NCI-H2227 treated with DMSO at 0.1 percent for 48 hours (cell line): ENCODE results near the gene TEX51.

Source experiments
- DNase-seq: peaks from one replicate; lab custom pipeline; 2025; lab: John Stamatoyannopoulos, UW

Gene TEX51

DNA sequence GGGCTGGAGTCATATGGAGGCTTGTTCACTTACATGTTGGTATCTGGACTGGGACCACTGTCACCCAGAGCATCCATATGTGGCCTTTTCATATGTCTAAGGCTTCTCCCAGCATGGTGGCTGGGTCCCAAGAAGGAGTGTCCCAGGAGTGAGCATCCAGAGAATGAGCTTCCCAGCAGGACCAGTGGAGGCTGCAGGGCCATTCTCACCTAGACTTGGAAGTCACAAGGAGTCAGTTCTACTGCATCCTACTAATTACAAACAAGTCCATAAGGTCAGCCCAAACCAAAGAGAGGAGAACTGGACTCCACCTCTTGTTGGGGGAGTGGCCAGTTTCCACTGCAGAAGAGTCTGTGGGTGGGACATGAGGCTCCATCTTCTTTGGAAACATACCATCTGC is 5.1 kb upstream of the TEX51 start:
- no peak for DNase-seq

DNA sequence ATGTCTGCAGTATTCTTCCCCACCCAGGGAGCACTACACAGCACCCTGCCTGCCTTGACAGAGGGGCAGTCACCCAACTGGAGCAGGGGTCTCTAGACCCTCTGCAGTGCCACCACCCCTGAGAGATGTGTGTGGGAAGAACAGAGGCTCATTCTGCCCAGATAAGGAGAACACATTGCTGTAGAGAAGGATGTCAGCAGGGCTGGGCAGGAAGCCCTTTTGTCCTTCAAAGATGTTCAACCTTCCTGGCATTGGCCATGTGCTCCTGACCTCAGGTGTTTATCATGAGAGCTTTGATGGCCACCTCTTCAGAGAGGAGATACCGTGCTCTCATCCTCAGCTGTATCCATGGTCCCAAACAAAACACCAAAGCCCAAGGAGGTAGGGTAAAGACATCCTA is 4.6 kb upstream of the TEX51 start:
- no peak for DNase-seq

DNA sequence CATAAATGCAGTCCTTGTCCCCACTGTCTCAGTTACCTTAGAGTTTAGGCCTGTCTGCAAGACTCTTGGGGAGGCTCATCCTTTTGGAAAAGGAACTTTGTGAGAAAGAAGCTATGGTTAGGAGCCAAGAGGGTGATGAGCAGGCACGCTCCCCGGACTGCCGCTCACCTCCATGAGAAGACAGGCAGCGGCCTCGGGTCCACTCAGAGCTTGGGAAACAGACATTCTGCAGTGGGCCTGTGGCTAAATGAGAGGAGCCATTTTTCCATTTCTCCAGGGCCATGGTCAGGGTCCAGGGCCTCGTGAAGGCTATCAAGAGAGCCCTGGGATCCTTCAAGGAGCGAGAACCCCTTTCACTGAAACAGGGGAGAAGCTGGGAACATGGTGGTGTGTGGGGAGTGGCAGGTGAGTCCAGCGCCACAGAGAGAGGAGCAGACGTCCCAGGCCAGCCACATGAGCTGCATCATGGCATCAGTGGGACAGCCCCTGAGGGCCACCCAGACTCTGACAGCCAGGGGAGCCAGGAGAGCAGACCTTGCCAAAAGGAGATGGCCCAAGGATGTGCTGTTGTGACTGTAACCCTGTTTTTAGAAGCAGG is 4.0 kb upstream of the TEX51 start:
- DNase-seq: no peak

DNA sequence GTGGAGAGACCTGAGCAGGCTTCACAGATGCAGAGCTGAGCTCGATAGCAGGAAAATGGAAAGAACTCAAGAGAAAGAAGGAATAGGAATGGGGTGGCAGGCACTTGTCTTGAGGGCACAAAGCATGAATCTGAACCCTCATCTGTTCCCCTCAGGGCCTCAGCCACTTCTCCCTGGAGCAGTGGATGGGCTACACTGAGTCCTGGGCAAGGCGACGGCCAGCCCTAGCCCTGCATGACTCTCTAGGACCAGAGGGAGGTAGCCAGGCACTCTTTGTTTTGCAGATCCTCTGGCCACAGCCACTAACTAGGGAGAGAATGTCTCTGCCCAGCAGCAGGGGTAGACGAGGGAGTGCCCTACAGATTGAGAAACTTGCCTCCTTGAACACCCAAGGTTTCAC is 3.4 kb upstream of the TEX51 start:
- DNase-seq: no peak

DNA sequence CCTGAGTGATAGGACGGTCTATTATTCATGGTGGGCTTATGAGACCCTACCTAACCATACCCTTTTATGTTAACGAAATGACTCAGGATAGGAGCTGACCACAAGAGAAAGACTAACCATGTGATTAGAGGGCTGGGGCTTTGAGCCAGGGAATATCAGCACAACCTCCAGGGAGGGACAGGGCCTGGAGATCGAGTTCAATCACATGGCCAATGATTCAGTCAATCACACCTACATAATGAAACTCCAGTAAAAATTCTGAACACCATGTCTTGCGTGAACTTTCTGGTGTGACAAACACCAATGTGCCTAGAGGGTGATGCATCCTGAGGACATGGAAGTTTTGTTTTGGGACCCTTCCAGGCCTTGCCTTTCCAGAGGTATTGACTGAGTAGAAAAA is 2.2 kb upstream of the TEX51 start:
- DNase-seq: no peak

DNA sequence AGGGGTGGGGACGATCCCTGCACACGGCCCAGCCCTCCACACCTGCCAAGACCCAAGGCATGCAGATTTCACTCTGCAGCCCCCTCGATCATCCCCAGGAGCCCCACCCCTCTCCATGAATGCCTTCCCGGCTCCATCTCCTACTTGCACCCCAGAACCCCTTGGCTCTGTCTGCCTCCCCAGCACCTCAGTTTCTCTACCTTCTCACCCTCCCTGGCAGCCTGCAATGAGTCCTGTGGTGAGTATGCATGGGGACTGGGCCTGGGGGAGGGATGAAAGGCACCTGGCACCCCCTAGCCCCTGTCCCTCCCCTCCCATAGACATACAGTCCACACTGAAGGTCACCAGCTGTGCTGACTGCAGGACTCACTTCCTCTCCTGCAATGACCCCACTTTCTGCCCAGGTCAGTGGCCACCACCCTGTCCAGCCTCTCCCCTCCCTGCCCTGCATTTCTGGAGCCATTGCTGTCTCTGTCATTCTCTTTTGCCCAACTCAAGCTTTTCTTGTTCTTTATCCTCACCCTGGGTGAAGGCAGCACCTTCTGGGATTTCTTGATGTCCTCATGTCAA is 1.0 kb downstream of the TEX51 start:
- no peak for DNase-seq

DNA sequence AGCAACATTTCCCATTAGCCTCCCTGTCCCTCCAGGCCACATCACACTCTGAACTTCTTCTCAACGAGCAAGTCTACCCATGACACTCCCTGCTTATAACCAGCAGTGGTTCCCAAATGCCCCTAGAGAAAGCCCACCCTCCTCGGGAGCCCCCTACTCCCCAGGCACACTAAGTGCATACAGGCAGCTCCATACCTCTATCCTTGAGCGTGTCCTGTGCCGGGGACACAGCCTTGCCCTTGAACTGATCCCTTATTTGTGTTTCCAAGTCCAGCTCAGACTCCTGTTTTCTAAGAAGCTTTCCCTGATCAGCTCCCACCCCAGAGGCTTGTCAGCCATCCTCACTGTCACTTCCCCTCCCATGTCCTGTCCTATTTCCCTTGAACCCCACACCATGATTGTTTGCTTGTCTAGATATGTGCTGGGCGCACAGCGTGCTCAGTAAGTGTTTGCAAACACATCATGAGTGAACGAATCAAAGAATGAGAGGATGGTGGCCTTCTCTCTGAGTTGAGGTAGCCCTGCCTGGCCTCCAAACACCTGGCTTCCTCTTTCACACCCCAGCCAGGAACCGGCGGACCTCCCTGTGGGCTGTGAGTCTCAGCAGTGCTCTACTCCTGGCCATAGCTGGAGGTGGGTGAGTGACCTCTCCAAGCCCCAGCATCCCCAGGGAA is 2.1 kb downstream of the TEX51 start:
- DNase-seq: no peak

DNA sequence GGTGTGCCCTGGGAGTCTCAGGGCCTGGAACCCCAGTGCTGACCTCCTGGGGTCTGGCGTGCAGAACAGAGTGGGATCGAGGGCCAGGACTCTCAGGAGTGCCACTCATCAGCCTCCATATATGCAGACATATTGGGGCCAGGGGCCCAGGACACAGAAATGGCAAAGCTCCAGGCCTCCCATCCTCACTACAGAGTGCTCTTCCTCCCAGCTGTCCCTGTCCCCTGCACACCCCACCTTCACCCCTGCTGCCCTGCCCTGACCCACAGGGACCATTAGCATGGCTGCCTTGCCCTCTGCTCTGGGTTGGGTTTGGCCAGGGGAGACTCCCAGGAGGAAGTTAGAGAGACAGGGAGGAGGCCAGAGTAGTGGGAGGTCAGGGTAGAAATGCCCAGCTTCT is 2.8 kb downstream of the TEX51 start:
- DNase-seq: no peak

DNA sequence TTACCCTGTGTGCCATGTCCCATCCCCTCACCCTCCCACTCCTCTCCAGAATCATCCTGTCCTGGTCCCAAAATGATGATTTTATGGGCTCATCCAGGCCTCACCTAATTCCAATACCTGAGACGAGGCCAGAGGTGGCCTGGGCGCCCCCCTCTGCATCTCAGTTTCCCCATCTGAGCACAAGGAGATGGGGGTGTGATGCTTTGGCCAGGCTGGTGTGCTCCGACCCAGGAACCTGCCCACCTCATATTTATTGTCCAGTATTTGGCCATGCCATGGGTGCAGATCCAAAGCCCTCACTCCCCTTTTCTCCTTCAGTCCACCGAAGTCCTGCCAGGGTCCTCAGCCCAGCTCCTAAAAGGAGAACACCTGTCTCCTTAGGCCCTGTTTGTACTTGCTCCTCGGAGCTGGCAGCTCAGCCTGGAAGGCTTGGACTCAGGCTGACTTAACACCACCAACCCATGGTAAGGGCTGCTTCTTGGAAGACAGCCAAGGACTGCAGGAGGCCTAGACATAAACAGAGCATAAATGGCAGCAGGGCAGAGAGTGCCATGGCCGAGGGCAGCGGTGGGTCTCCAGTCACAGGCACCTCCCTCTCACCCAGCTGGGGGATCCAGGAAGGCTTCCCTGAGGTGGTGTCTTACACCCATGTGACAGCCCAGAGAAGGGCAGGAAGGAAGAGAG is 3.6 kb downstream of the TEX51 start:
- DNase-seq: no peak

DNA sequence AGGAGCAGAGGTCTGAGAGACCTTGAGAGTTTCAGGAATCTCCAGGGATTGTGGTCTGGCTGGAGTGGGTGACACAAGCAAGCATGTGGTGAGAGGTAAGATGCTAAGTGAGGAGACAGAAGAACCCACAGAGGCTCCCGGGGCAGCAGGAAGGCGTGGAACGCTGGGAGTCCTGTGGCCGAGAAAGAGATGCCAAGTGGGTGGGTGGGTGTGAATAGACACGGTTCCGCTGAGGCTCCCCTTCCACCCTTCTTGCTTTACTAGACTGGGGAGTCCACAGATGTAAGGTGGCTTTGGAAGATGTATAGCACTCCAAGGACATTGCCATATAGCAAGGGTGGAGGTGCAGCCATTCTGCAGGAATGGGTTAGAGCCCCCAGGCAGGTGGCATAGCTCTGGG is 4.2 kb downstream of the TEX51 start:
- no peak for DNase-seq

DNA sequence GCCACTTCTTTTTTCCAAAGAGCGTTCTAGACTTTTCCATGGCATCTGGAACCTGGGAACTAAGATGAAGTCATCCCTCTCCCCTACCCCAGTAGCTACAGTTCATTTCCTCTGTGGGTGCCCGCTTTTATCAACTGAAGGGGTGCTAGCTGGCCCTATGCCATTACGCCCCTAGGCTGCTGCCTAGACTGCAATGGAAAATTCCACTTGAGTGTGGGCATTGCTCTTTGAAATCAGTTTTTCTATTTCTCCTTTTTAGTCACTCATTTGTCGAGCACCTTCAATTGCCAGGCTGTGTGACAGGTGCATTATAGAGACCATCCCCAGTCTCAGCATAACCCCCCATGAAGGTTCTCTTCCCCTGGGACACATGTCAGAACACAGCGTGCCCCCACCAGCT is 7.3 kb downstream of the TEX51 start:
- DNase-seq: no peak

DNA sequence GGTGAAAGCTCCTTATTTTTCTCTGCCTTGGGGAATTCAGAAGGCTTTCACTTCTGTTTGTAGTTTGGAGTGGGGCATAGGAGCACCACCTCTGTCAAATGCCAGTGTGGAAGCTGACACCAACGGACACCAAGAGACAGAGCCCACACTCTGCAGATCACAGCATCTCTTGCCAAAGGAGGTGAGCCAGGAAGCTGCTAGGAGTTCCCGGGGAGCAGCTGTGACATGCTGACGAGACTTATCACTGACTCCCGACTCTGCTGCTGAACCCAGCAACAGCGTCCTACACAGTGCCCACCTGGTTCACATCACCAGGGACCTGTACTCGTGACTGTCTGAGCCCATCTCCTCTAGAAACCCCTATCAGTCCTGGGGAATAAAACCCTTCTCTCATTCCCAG is 8.1 kb downstream of the TEX51 start:
- DNase-seq: no peak

DNA sequence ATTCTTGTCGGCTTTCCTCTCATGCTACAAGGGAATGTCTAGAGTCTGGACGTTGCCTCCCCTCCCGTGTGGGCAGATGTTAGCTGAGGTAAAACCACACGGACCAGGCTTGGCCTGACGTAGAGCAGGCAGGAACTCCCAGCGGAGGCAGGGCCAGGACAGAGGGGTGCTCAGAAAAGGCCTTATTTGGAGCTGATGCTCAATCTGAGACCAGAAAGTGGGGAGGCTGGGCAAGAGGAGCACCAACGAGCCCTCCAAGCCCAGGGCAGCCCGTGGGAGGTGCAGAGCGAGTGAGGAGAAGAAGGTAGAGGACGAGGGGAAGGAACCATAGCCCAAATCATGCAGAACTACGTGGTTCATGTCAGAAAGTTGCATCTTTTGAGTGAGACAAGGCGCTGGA is 9.0 kb downstream of the TEX51 start:
- no peak for DNase-seq

DNA sequence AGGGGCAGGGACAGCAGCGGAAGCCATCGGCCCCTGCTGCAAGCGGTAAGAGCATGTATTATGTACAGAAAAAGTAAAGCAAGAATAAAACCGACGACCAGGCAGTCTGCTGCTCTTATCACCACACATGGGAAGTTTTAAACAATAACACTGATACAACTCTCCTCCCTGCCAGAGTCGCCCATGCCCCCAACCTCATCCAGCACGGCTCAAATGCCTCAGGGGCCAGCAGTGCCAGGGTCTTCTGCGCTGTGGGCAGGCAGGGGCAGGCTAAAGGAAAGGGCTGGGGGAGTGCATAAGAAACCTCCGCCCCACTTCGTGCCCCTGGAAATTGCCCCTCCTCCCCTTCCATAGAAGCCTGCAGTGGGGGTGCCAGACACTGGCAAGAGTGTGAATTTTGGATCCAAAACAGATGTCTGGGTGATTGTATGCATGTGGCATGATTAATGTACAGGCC is 10.1 kb downstream of the TEX51 start:
- no peak for DNase-seq

DNA sequence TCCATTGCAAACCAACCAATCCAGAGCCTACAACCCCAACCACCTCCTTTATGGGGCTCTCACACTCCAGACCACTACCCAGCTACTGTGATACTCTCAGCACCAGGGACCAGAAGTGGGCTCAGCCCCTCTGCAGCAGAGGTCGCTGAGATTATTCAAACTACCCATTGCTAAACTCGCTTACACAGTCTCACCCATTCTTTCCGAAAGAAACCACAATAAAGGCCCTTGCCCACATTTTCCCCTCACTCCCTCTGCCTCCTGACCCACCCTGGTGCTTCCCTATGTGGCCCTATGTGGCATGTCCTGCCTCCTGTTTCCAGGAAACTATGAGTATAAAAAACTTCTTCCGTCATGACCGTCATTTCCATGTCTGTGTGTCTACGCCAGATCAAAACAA is 10.7 kb downstream of the TEX51 start:
- no peak for DNase-seq

DNA sequence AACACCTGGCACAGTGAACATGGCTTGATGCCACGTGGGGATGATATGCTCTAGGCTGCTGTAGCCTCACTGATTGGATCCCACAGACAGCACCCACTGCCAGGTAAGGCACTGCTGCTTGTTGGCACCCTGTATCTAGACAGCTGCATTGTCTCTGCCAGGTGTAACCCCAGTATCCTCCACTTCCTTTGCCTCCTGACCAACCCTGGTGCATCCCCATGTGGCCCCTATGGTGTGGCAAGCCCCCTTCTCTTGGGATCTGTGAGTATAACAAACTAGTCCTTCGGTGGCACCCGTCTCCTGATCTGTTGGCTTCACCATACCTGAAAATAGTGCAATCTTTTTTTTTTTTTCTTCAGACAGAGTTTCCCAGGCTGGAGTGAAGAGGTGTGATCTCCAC is 11.1 kb downstream of the TEX51 start:
- no peak for DNase-seq

DNA sequence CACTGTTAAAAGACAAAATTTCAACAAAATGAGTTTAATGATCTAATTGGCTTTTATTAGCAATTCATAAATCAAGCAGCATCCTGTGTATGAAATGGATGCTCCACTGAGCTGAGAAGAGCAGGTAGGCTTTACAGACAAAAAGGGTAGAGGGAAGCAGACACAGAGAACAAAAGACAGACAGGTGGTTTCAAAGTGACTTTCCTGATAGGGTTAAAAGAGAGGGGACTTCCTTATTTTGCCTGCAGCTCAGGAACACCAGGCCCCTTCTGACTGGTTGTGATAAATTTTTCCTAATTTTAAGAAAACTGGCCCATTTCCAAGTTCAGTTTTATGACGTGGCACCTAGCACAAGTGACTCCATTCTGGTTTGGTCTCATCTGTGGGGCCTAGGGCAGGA is 11.9 kb downstream of the TEX51 start:
- no peak for DNase-seq

DNA sequence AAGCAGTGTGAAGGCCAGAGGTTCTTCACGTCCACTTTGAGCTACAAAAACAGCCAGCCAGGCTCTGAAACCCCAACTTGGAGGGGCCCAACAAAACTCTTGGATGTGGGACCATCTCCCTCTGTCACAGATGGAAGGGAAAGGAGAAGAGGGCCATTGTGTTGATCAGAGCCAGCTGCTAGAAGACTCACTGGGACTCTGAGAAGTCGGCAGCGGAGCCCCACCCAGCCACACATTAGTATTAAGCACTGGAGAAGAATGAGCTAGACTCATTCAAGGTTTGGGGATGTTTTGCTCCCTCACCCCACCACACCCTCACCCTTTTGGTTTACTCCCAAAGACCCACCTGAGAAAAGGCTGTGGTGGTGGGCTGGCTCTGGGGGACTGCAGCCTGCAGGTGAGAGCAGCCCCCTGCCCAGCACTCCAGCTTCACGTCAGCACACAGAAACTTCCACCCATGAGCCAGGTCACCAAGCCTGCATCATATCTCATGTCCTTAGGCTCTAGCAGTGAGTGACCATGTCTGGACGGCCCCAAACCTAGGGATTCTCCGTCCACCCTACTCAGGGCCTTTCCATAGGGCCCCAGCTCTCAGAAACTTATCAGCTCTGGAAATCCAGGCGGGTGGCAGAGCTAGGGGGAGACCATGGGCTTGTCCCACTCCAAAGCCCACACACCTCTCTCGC is 12.6 kb downstream of the TEX51 start:
- DNase-seq: no peak

DNA sequence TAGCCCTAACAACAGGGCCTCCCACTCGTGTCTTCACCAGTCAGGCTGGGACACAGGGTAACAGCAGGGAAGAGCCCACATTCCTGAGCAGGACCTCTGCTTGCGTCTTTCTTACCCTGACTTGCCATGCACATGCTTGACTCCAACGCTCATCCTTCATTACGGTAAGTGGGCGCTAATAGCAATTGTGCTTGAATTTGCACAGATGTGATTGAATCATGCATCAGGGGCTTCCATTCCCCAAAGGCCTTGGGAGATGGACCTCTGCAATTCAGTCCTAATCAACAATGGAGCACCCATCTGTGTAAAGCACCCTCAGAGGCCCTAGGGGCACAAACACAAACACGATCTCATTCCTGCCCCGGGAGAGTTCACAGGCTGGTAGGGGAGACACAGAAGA is 13.5 kb downstream of the TEX51 start:
- no peak for DNase-seq

DNA sequence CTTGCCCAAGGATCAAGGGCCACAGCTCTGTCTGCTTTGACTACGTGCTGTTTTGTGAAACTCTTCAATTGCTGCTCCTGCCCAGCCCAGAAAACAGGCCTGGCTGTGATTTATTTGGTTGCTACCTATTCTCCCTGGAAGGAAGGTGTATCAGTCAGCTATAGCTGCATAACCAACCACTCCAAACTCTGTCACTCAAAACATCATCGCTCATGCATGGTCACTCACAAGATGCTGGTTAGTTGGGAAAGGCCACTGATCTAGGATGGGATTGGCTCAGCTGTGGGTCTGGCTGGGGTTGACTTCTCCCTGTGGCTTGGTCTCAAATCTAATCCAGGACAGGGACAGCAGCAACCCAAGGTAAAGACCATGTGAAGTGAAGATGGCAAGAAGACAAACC is 14.6 kb downstream of the TEX51 start:
- no peak for DNase-seq

DNA sequence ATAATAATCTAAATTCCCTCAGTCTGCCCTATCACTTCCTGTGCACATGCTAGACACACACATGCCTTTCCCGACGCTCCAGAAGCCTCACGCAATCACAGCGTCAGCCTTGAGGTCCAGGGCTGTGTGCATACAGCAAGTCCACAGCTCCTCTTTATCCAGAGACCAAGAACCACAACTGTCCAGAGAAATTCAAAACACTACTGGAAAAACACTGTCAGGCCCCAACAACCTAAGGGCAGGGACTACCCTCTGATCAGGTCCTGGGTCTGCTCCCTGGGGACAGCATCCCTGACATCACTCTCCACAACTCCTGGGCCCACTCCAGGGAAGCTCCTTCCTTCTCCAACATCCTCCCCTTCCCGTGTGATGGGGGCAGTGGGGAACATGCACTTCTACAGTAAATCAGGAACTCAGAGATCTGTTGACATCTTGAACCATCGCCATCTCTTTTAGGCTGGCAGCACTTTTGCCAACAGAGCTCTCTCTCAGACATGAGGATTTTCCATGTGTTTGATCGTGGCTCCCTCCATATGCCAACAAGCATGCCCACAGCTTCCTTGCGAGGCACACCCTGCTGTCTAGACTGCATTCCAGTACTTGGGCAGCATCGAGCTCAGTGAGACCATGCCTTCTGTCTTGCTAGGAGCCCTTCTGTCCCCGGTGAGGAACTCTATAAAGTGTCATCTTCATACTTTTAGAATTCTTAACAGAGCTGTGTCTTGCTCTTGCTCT is 15.4 kb downstream of the TEX51 start:
- no peak for DNase-seq
